ENCODE data around the gene KCNAB2.

The KCNAB2 gene

GRCh38 chr1:6134741-6135510 is 89.2 kb downstream of the KCNAB2 start:
- DNase-seq = no peak

- DNase-seq = no peak
Observed at GRCh38 chr1:6136516-6137220, 91.0 kb downstream of the KCNAB2 start.

DNA sequence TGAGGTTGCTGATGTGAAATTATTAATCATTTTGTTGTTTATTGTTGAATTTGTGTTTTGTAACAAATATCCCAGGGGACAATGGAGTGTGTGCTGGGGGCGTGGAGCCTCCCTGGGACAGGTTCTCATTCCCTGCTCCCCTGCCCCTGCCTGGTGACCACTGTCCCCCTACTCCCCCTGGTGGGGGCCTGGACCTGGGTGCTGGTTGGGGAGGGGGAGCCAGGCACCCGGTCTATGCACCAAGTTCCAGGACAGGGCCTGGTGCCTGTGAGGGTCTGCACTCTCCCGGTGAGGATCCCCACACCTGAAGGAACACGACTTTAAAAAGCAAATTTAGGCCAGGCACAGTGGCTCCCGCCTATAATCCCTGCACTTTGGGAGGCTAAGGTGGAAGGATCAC is 92.1 kb downstream of the KCNAB2 start:
- no peak for DNase-seq

DNA sequence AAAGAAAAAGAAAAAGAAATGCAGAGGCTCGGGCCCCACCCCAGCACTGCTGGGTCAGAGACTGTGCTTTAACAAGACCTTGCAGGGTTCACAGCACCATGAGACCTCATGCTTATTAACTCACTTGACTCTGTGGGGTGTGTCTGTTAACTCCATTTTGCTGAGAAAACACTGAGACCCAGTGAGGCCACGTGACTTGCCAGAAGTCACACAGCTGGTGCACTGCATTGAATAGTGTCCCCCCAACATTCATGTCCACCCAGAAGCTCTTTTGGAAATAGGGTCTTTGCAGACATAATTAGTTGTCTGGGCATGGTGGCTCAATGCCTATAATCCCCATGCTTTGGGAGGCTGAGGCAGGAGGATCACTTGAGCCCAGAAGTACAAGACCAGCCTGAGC is 94.7 kb downstream of the KCNAB2 start:
- no peak for DNase-seq

GRCh38 chr1:6141592-6141991 is 95.9 kb downstream of the KCNAB2 start:
- DNase-seq = no peak

DNA sequence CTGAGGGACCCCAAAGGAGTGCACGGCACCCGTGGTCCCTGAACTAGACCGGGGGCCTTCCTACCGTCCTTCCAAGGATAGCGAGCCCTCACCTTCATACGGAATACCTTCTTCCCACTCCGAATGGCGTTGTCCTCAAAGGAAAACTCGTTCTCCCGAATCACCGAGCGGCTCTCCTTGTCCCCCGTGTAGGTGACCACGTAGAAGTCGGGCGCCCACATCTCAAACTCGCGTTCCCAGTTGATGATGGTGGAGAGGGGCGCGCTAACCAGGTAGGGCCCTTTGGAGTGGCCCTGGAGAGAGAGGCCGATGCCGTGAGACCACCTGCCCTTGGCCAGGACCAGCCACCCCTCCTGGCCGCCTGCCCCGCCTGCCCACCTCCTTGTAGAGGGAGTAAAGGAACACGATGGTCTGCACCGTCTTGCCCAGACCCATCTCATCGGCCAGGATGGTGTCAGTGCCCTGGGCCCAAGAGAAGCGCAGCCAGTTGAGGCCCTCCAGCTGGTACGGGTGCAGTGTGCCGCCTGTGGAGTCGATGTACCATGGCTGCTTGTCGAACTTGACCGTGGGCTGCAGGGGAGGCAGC is 96.4 kb downstream of the KCNAB2 start:
- no peak for DNase-seq

DNA sequence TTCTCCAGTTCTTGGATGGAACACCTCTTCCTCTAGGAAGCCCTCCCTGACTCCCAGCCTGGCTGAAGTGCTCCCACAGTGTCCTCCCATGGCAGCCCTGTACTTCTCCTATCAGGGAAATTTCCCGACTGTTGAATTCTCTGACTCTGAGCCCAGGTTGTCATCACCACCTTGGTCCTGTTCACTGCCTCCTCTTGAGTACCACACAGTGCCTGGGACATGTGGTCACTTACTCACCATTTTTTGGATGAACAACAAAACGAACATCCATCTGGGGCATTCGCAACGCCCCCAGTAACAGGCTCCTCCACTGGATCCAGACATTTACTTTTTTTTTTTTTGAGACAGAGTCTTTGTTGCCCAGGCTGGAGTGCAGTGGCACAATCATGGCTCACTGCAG is 97.0 kb downstream of the KCNAB2 start:
- no peak for DNase-seq

- no peak for DNase-seq
Observed at GRCh38 chr1:6143395-6143794, 97.7 kb downstream of the KCNAB2 start.

GRCh38 chr1:6144175-6144574 is 98.5 kb downstream of the KCNAB2 start:
- no peak for DNase-seq

GRCh38 chr1:6144647-6145395 is 99.1 kb downstream of the KCNAB2 start:
- DNase-seq = no peak

DNA sequence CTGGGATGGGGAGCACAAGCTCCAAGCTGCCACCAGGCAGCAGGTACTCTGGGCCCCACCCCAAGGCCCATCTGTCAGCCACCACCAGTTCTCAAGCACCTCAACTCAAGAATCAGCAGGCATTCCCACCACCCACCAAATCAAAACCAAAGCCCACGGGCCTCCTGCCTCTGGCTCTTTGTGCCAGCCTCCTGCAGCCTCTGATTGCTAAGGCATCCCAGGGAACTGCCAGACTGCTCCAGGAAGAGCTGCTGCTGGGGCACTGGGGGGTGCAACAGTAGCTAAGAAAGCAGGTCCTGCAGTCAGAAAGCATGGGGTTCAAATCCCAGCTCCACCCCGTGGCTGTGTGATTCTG is 99.7 kb downstream of the KCNAB2 start:
- no peak for DNase-seq

DNA sequence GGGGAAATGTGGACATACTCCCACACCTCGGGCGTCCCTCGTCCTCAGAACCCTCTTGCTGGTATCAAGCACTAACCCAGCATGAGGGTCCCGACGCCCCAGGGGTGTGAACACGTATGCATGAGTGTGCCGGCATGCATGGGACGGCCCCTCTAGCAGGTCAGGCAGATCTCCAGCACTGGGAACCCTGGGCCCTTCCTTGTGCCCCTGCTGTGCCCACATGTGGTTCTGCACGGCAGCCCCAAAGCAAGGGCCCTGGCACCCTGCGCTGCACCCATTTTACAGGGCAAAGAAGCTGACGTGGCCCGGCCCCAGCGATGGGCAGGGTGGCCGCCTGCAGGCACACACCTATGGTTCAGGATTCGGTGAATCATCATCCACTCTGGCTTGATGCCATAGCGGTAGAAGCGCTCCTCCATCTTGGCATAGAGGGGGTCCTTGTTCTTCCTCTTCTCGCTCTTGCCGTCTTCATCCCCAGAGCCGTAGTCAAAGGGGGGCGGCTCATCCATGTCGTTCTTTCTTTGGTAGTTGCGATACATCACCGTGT is 100.2 kb downstream of the KCNAB2 start:
- no peak for DNase-seq

DNA sequence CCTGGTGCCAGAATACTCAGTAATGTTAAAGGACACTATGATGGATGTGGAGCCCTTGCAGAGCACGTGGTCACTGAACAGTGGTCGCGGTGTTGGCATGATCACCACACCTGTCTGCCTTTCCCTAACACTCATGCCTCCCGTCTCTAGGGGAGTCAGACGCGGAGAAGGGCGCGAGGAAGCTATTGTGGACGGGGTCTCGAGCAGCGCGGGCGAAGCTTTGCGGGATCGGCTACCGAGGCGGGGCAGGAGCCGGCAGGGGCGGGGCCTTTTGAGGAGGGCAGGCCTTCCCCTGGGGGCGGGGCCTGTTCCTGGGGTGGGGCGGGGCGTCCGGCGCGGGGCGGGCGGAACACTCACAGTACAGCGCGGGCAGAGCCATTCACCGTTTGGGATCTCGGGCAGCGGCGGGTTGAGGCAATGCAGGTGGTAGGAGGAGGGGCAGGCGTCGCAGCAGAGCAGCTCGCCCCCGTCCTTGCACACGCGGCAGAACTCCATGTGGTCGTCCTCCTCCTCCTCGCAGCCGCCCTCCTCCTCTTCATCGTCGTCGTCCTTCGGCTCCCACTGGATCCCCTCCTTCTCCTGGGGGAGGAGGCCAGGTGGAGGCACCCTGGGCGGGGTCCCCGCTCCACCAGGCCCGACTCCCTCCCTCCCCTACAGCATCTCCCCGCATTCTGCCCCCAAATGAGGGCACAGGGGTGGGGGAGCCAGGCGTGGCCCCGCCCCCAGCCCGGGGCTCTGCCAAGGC is 103.0 kb downstream of the KCNAB2 start:
- no peak for DNase-seq

- DNase-seq = no peak
Observed at GRCh38 chr1:6149597-6149996, 103.9 kb downstream of the KCNAB2 start.

- DNase-seq = no peak
Observed at GRCh38 chr1:6150006-6150938, 104.6 kb downstream of the KCNAB2 start.
